H9 (cell line): ENCODE measurements around the gene COPZ2. TPM values are rescaled to one million over a fixed set of nuclear protein-coding genes. Genes with fewer than 3 reads are reported as not detected.

Experiments used
- DNase-seq: peaks from one replicate; pipeline ENCODE4 v3.0.0-alpha.2; 2017
- H2AFZ ChIP-seq: one replicate; pipeline ENCODE4 v1.6.1; 2013; ENCODE audit warnings: mild to moderate bottlenecking, low read length, control low read depth, moderate library complexity
- H2AK5ac ChIP-seq: 2 replicates; pipeline ENCODE4 v1.6.1; 2013; ENCODE audit warnings: low read length, control low read depth, mixed read lengths; ENCODE audit not compliant: insufficient read length
- H2BK120ac ChIP-seq: one replicate; pipeline ENCODE4 v1.6.1; 2013; ENCODE audit warnings: low read depth, mild to moderate bottlenecking, low read length, control low read depth, inconsistent platforms; ENCODE audit not compliant: poor library complexity, severe bottlenecking
- H2BK12ac ChIP-seq: 2 replicates; pipeline ENCODE4 v1.6.1; 2013; ENCODE audit warnings: low read length, control low read depth, mixed read lengths, low read depth; ENCODE audit not compliant: insufficient read length
- H2BK15ac ChIP-seq: 2 replicates; pipeline ENCODE4 v1.6.1; 2013; ENCODE audit warnings: low read depth, low read length, control low read depth
- H2BK20ac ChIP-seq: one replicate; pipeline ENCODE4 v1.6.1; 2013; ENCODE audit warnings: low read depth, mild to moderate bottlenecking, low read length, control low read depth, inconsistent platforms; ENCODE audit not compliant: poor library complexity, severe bottlenecking
- H2BK5ac ChIP-seq: 2 replicates; pipeline ENCODE4 v1.6.1; 2013; ENCODE audit warnings: low read length, control low read depth, mixed read lengths; ENCODE audit not compliant: insufficient read length
- H3K14ac ChIP-seq: 2 replicates; pipeline ENCODE4 v1.6.1; 2013; ENCODE audit warnings: low read length, control low read depth; ENCODE audit not compliant: insufficient read depth
- H3K18ac ChIP-seq: 2 replicates; pipeline ENCODE4 v1.6.1; 2013; ENCODE audit warnings: low read depth, mild to moderate bottlenecking, mixed read lengths, low read length, control low read depth; ENCODE audit not compliant: insufficient read length
- H3K23ac ChIP-seq: 2 replicates; pipeline ENCODE4 v1.6.1; 2013; ENCODE audit warnings: low read length, control low read depth, mixed read lengths, low read depth; ENCODE audit not compliant: insufficient read length
- H3K23me2 ChIP-seq: 2 replicates; pipeline ENCODE4 v1.6.1; 2013; ENCODE audit warnings: low read depth, mild to moderate bottlenecking, mixed read lengths, low read length, control low read depth; ENCODE audit not compliant: insufficient read length, poor library complexity, severe bottlenecking
- H3K27ac ChIP-seq: 2 replicates; pipeline ENCODE4 v1.5.1; 2013; ENCODE audit warnings: low read length, control low read depth, mixed read lengths, low read depth; ENCODE audit not compliant: insufficient read length
- H3K27me3 ChIP-seq: 2 replicates; pipeline ENCODE4 v1.6.1; 2013; ENCODE audit warnings: low read length, control low read depth, inconsistent platforms; ENCODE audit not compliant: insufficient read depth
- H3K4ac ChIP-seq: 2 replicates; pipeline ENCODE4 v1.6.1; 2013; ENCODE audit warnings: low read depth, mild to moderate bottlenecking, control low read depth, inconsistent platforms, low read length, moderate library complexity
- H3K4me1 ChIP-seq: 2 replicates; pipeline ENCODE4 v1.6.1; 2013; ENCODE audit warnings: low read length, control low read depth, inconsistent platforms; ENCODE audit not compliant: insufficient read depth
- H3K4me2 ChIP-seq: 2 replicates; pipeline ENCODE4 v1.6.1; 2013; ENCODE audit warnings: low read length, control low read depth, mixed read lengths; ENCODE audit not compliant: insufficient read length, insufficient read depth
- H3K56ac ChIP-seq: 2 replicates; pipeline ENCODE4 v1.6.1; 2013; ENCODE audit warnings: low read depth, mild to moderate bottlenecking, mixed read lengths, low read length, control low read depth; ENCODE audit not compliant: insufficient read length
- H3K79me1 ChIP-seq: 2 replicates; pipeline ENCODE4 v1.6.1; 2013; ENCODE audit warnings: low read depth, mild to moderate bottlenecking, moderate library complexity, low read length, control low read depth, inconsistent platforms; ENCODE audit not compliant: insufficient read depth, poor library complexity, severe bottlenecking
- H3K79me2 ChIP-seq: 2 replicates; pipeline ENCODE4 v1.6.1; 2013; ENCODE audit warnings: low read length, control low read depth, inconsistent platforms; ENCODE audit not compliant: insufficient read depth
- H3K9ac ChIP-seq: 2 replicates; pipeline ENCODE4 v1.6.1; 2013; ENCODE audit warnings: low read length, control low read depth, mixed read lengths; ENCODE audit not compliant: insufficient read length; ENCODE audit errors: extremely low read depth
- H3K9me3 ChIP-seq: one replicate; pipeline ENCODE4 v1.6.1; 2013; ENCODE audit warnings: low read depth, low read length, inconsistent platforms; ENCODE audit not compliant: control insufficient read depth
- H3T11ph ChIP-seq: one replicate; pipeline ENCODE4 v1.6.1; 2013; ENCODE audit warnings: mild to moderate bottlenecking, low read length, control low read depth, inconsistent platforms
- H4K20me1 ChIP-seq: one replicate; pipeline ENCODE4 v1.6.1; 2013; ENCODE audit not compliant: control insufficient read depth, insufficient read length, insufficient read depth
- H4K5ac ChIP-seq: 2 replicates; pipeline ENCODE4 v1.6.1; 2013; ENCODE audit warnings: low read depth, mild to moderate bottlenecking, mixed read lengths, low read length, control low read depth; ENCODE audit not compliant: insufficient read length
- H4K8ac ChIP-seq: replicated peaks from 2 replicates; pipeline ENCODE4 v1.6.1; 2013; ENCODE audit warnings: low read length, control low read depth, mixed read lengths, low read depth; ENCODE audit not compliant: insufficient read length
- H4K91ac ChIP-seq: 2 replicates; pipeline ENCODE4 v1.6.1; 2013; ENCODE audit warnings: low read depth, mild to moderate bottlenecking, moderate library complexity, mixed read lengths, low read length, control low read depth; ENCODE audit not compliant: insufficient read length
- H3K27ac Mint-ChIP-seq, 3 experiments: 2 replicates in 2 of 3; 3 replicates in 1 of 3; pipeline ENCODE4 v1.8.0; 2020 to 2021; ENCODE audit warnings: mixed read lengths in 3 of 3, mild to moderate bottlenecking in 1 of 3, moderate library complexity in 1 of 3
- H3K27me3 Mint-ChIP-seq: 2 replicates; pipeline ENCODE4 v1.8.0; 2021; ENCODE audit warnings: low read depth, mild to moderate bottlenecking, moderate library complexity, mixed read lengths
- H3K36me3 Mint-ChIP-seq, 3 experiments: 2 replicates in 2 of 3; 3 replicates in 1 of 3; pipeline ENCODE4 v1.8.0; 2020 to 2021; ENCODE audit warnings: low read depth in 3 of 3, mixed read lengths in 3 of 3; ENCODE audit not compliant: insufficient read depth in 1 of 3
- H3K4me1 Mint-ChIP-seq, 2 experiments: 2 replicates each; pipeline ENCODE4 v1.8.0; 2020; ENCODE audit warnings: mixed read lengths in 2 of 2
- H3K4me3 Mint-ChIP-seq, 2 experiments: 2 replicates in 1 of 2; 3 replicates in 1 of 2; pipeline ENCODE4 v1.8.0; 2020 to 2021; ENCODE audit warnings: mild to moderate bottlenecking in 2 of 2, mixed read lengths in 2 of 2, moderate library complexity in 1 of 2
- H3K9me3 Mint-ChIP-seq, 2 experiments: 2 replicates in 1 of 2; 3 replicates in 1 of 2; pipeline ENCODE4 v1.8.0; 2020; ENCODE audit warnings: mild to moderate bottlenecking in 2 of 2, mixed read lengths in 2 of 2, moderate library complexity in 1 of 2
- CTCF ChIP-seq: fragments of 200-600 bp; sonication (generic); conservative IDR thresholded peaks from 3 replicates; pipeline ENCODE4 v1.8.0; 2021; ENCODE audit warnings: antibody characterized with exemption, mild to moderate bottlenecking
- total RNA-seq: library from RNA; stranded (reverse); gene quantifications from 2 replicates; pipeline ENCODE4 v1.2.1, GENCODE V29; 2021

COPZ2 gene
- total RNA-seq, 1 experiment from 2014 or later = 0.68 TPM

GRCh38 chr17:47980541-47980940 lies 57.1 kb downstream of the COPZ2 start:
- Histone ChIP-seq H3K27me3 (no peaks in the 10 kb centered on the region; the same call in 1 of the 2 replicates), H3K4ac (no peak overlapping the region), H3K14ac (no peak overlapping the region), H3K18ac (no peak overlapping the region), H4K8ac (no peak overlapping the region), H2AFZ (no peak overlapping the region), H3K56ac (no peak overlapping the region), H4K91ac (no peak overlapping the region), H2BK15ac (no peak overlapping the region), H3T11ph (no peak overlapping the region), H3K79me1 (no peaks in the 10 kb centered on the region), H3K4me2 (no peak overlapping the region), H3K4me1 (no peaks in the 10 kb centered on the region), H3K9me3 (no peaks in the 10 kb centered on the region), H3K23me2 (no peaks in the 10 kb centered on the region), H3K23ac (no peak overlapping the region), H4K20me1 (no peaks in the 10 kb centered on the region), H3K9ac (no peak overlapping the region), H2BK20ac (no peak overlapping the region), H4K5ac (no peak overlapping the region), H2BK5ac (no peak overlapping the region), H3K79me2 (no peaks in the 10 kb centered on the region), H2AK5ac (no peak overlapping the region), H2BK12ac (no peak overlapping the region), H3K27ac (no peak overlapping the region), H2BK120ac (no peak overlapping the region)
- Mint-ChIP-seq H3K9me3 (no peaks in the 10 kb centered on the region), H3K4me3 (no peak overlapping the region), H3K27ac (no peak overlapping the region), H3K4me1 (no peaks in the 10 kb centered on the region; a peak in 1 of 4 replicates), H3K27me3 (no peaks in the 10 kb centered on the region), H3K36me3 (peaks cover 34 to 77% (median 65%) of the 10 kb centered on the region in 3 experiments; a peak in 6 of 7 replicates)
- DNase-seq = no peak
- no peak for TF ChIP-seq CTCF
